ENCODE data around the gene GALE. TPM values are rescaled to one million over a fixed set of nuclear protein-coding genes. Genes with fewer than 3 reads are reported as not detected.
"Not testable (repeated sequence)": the region's sequence is repeated elsewhere in the genome, so short reads cannot be mapped to it uniquely, and the experiment has no call there.

The GALE gene
- total RNA-seq, 1 donor from 2014 or later, result 24.9 TPM

GRCh38 chr1:23807453-23807852 lies 6.9 kb upstream of the GALE start:
- Mint-ChIP-seq H3K36me3 (ENCODE audit: low read depth) (peaks cover 3% of the 10 kb centered on the region), H3K27ac (ENCODE audit: unreplicated experiment) (no peak overlapping the region), H3K9me3 (ENCODE audit: low read depth) (no peaks in the 10 kb centered on the region), H3K27me3 (ENCODE audit: low read depth) (no peaks in the 10 kb centered on the region), H3K4me3 (ENCODE audit: unreplicated experiment) (no peak overlapping the region), H3K4me1 (ENCODE audit: low read depth) (no peaks in the 10 kb centered on the region)
- no peak for TF ChIP-seq CTCF (IDR thresholded peaks at IDR 0.05)
- DNase-seq (ENCODE audit: low spot score), result no peak

GRCh38 chr1:23806280-23806679 lies 5.7 kb upstream of the GALE start:
- no peak for DNase-seq (ENCODE audit: low spot score)
- Mint-ChIP-seq H3K27ac (ENCODE audit: unreplicated experiment) (no peak overlapping the region), H3K9me3 (ENCODE audit: low read depth) (no peaks in the 10 kb centered on the region), H3K36me3 (ENCODE audit: low read depth) (peaks cover 3% of the 10 kb centered on the region), H3K27me3 (ENCODE audit: low read depth) (no peaks in the 10 kb centered on the region), H3K4me3 (ENCODE audit: unreplicated experiment) (no peak overlapping the region), H3K4me1 (ENCODE audit: low read depth) (peaks cover 1% of the 10 kb centered on the region)
- no peak for TF ChIP-seq CTCF (IDR thresholded peaks at IDR 0.05)

- Mint-ChIP-seq H3K36me3 (ENCODE audit: low read depth) (peaks cover 3% of the 10 kb centered on the region), H3K27ac (ENCODE audit: unreplicated experiment) (no peak overlapping the region), H3K9me3 (ENCODE audit: low read depth) (no peaks in the 10 kb centered on the region), H3K4me1 (ENCODE audit: low read depth) (peaks cover 4% of the 10 kb centered on the region), H3K27me3 (ENCODE audit: low read depth) (no peaks in the 10 kb centered on the region), H3K4me3 (ENCODE audit: unreplicated experiment) (no peak overlapping the region)
- no peak for TF ChIP-seq CTCF (IDR thresholded peaks at IDR 0.05)
- DNase-seq (ENCODE audit: low spot score), result no peak
These were observed 4.5 kb upstream of the GALE start for GRCh38 chr1:23805025-23805424.

GRCh38 chr1:23804183-23804835 lies 3.8 kb upstream of the GALE start:
- Mint-ChIP-seq H3K9me3 (ENCODE audit: low read depth) (no peaks in the 10 kb centered on the region), H3K27ac (ENCODE audit: unreplicated experiment) (no peak overlapping the region), H3K4me1 (ENCODE audit: low read depth) (peaks cover 10% of the 10 kb centered on the region), H3K4me3 (ENCODE audit: unreplicated experiment) (no peak overlapping the region), H3K36me3 (ENCODE audit: low read depth) (peaks cover 3% of the 10 kb centered on the region), H3K27me3 (ENCODE audit: low read depth) (no peaks in the 10 kb centered on the region)
- peak; percentile 49 for TF ChIP-seq CTCF (IDR thresholded peaks at IDR 0.05)
- DNase-seq (ENCODE audit: low spot score), result no peak

- no peaks in the 10 kb centered on the region for H3K27me3 Mint-ChIP-seq (ENCODE audit: low read depth)
- H3K27ac Mint-ChIP-seq (ENCODE audit: unreplicated experiment), result no peak overlapping the region
- TF ChIP-seq CTCF (IDR thresholded peaks at IDR 0.05), result no peak
- H3K36me3 Mint-ChIP-seq (ENCODE audit: low read depth), result peaks cover 3% of the 10 kb centered on the region
- H3K9me3 Mint-ChIP-seq (ENCODE audit: low read depth), result no peaks in the 10 kb centered on the region
- H3K4me1 Mint-ChIP-seq (ENCODE audit: low read depth), result peaks cover 14% of the 10 kb centered on the region
- no peak for DNase-seq (ENCODE audit: low spot score)
- H3K4me3 Mint-ChIP-seq (ENCODE audit: unreplicated experiment), result no peak overlapping the region
These were observed 3.1 kb upstream of the GALE start for GRCh38 chr1:23803674-23804073.

GRCh38 chr1:23802809-23803342 lies 2.3 kb upstream of the GALE start:
- not testable (repeated sequence) for H3K4me3 Mint-ChIP-seq (ENCODE audit: unreplicated experiment); H3K27ac Mint-ChIP-seq (ENCODE audit: unreplicated experiment); H3K27me3 Mint-ChIP-seq (ENCODE audit: low read depth); H3K9me3 Mint-ChIP-seq (ENCODE audit: low read depth); H3K36me3 Mint-ChIP-seq (ENCODE audit: low read depth); DNase-seq (ENCODE audit: low spot score)
- peaks cover 14% of the 10 kb centered on the region for H3K4me1 Mint-ChIP-seq (ENCODE audit: low read depth)

Measured in chondrocyte (in vitro differentiated cells).